ENCODE data around the gene PLEKHH1. TPM values are rescaled to one million over a fixed set of nuclear protein-coding genes. Genes with fewer than 3 reads are reported as not detected.

The PLEKHH1 gene
- total RNA-seq, 1 experiment from 2014 or later, result 27.6 TPM

DNA sequence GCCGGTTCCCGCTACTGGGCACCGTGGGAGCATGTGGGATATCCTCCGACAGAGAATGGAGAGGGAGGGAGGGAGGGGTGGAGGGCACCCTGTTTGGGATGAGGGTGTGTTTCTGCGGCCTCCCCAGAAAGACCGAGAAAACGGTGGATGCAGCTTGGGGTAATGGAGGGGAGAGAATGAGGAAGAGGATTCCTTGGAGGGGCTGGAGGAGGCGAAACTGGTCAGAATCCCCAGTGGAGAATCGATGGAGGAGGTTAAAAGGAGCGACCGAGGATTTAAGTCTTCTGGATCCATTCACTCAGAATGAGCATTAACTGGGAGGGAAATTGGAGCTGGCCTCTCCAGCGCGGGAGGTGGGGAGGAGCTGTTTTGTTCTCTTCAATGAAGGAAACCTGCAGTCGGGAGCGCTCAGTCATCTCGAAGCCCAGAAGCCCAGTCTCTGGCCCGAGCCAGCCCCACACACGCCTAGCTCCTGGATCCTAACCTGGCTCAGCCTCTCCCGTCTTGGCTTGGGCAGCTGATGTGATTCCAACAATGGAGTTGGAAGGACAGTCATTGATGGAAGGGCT is 87.2 kb downstream of the PLEKHH1 start:
- no peak for TF ChIP-seq EZH2phosphoT487 (IDR thresholded peaks at IDR 0.05; ENCODE audit: borderline replicate concordance)
- no peak for TF ChIP-seq POLR2AphosphoS5 (IDR thresholded peaks at IDR 0.05; ENCODE audit: low read depth, low read length)
- TF ChIP-seq CEBPB (IDR thresholded peaks at IDR 0.05; ENCODE audit: low read depth), result no peak
- no peak for TF ChIP-seq JUND (IDR thresholded peaks at IDR 0.05)
- TF ChIP-seq EZH2 (IDR thresholded peaks at IDR 0.05), result no peak
- TF ChIP-seq, protein P1, sequence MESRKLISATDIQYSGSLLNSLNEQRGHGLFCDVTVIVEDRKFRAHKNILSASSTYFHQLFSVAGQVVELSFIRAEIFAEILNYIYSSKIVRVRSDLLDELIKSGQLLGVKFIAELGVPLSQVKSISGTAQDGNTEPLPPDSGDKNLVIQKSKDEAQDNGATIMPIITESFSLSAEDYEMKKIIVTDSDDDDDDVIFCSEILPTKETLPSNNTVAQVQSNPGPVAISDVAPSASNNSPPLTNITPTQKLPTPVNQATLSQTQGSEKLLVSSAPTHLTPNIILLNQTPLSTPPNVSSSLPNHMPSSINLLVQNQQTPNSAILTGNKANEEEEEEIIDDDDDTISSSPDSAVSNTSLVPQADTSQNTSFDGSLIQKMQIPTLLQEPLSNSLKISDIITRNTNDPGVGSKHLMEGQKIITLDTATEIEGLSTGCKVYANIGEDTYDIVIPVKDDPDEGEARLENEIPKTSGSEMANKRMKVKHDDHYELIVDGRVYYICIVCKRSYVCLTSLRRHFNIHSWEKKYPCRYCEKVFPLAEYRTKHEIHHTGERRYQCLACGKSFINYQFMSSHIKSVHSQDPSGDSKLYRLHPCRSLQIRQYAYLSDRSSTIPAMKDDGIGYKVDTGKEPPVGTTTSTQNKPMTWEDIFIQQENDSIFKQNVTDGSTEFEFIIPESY (IDR thresholded peaks at IDR 0.05; ENCODE audit: extremely low read depth, insufficient replicate concordance, low read length), result no peak
- no peak for TF ChIP-seq YY1 (IDR thresholded peaks at IDR 0.05; ENCODE audit: extremely low read depth, insufficient replicate concordance, low read depth, low read length)
- no peak for TF ChIP-seq SIN3A (IDR thresholded peaks at IDR 0.05; ENCODE audit: low read depth)
- TF ChIP-seq RAD21 (IDR thresholded peaks at IDR 0.05; ENCODE audit: low read depth), result no peak
- TF ChIP-seq ZNF274 (IDR thresholded peaks at IDR 0.05; ENCODE audit: low read depth, low read length), result no peak
- TF ChIP-seq ELF1 (IDR thresholded peaks at IDR 0.05; ENCODE audit: borderline replicate concordance, low read depth), result no peak
- TF ChIP-seq ZFX (IDR thresholded peaks at IDR 0.05), result no peak
- no peak for TF ChIP-seq CTCF (IDR thresholded peaks at IDR 0.05 in 2 of 3, conservative IDR thresholded peaks at IDR 0.05 in 1 of 3; ENCODE audit: borderline replicate concordance in 1 of 3, insufficient read depth in 1 of 3, low read depth in 2 of 3, low read length in 2 of 3)
- TF ChIP-seq CBX3 (IDR thresholded peaks at IDR 0.05; ENCODE audit: low read depth), result no peak
- no peak for TF ChIP-seq EGR1 (IDR thresholded peaks at IDR 0.05; ENCODE audit: low read depth)
- ChIA-PET CTCF (interaction anchor here (1.1 to 3.4 kb wide), 3 partner anchors 47 to 193 kb away, joined by 5 to 10 read pairs (median 5); no protein-coding TSS in a partner anchor), RAD21 (ENCODE audit: low non-redundant PET in 1 of 2, low total read pairs in 2 of 2, uncharacterized antibody in 2 of 2, unreplicated experiment in 2 of 2) (interaction anchor here in 1 of 2 experiments (2.8 kb wide), 1 partner anchor 47 kb away, joined by 11 read pairs; no protein-coding TSS in a partner anchor), POLR2A (interaction anchor here (0.9 to 1.2 kb wide), 2 partner anchors 21 to 75 kb away, joined by 3 to 4 read pairs; partner anchors contain the start of genes PIGH and RDH11)
- ATAC-seq, result no peak
- Histone ChIP-seq H3K4me3 (replicated peaks in 1 of 2; ENCODE audit: low read depth in 1 of 2, low read length in 2 of 2) (peak overlapping the region; percentile 52 to 66), H3K4me2 (ENCODE audit: low read length) (peak overlapping the region; percentile 97), H3K27ac (ENCODE audit: low read depth, low read length) (no peak overlapping the region), H3K9me3 (ENCODE audit: control insufficient read depth in 1 of 2, insufficient read depth in 1 of 2, low read depth in 1 of 2, low read length in 2 of 2) (no peaks in the 10 kb centered on the region), H3K36me3 (ENCODE audit: control insufficient read depth in 1 of 2, insufficient read depth in 2 of 2, low read length in 2 of 2) (no peaks in the 10 kb centered on the region), H4K20me1 (ENCODE audit: insufficient read depth) (no peaks in the 10 kb centered on the region), H3K79me2 (ENCODE audit: insufficient read depth, low read length) (no peaks in the 10 kb centered on the region), H3K4me1 (ENCODE audit: control insufficient read depth in 1 of 2, insufficient read depth in 2 of 2, low read length in 2 of 2) (peaks cover 15 to 32% of the 10 kb centered on the region in 2 experiments), H3K27me3 (ENCODE audit: insufficient read depth, low read length) (no peaks in the 10 kb centered on the region), H2AFZ (ENCODE audit: low read depth, low read length, poor library complexity, severe bottlenecking) (no peak overlapping the region), H3K9me2 (ENCODE audit: insufficient read depth) (no peaks in the 10 kb centered on the region), H3K9ac (ENCODE audit: low read length) (peak overlapping the region; percentile 56)
- TSS peak; percentile 60 for BruUV-seq (replicated peaks)
- intact Hi-C loops (cut with micrococcal nuclease), result no loop called here
- DNase-seq (ENCODE audit: low read depth, low spot score), result no peak
